Forelimb muscle (tissue), 1 donor: ENCODE results near the gene PKN2. TPM values are rescaled to one million over a fixed set of nuclear protein-coding genes. Genes with fewer than 3 reads are reported as not detected.

Experiments
- DNase-seq: peaks from one replicate; pipeline ENCODE4 v3.0.0-alpha.2; 2013; ENCODE audit warnings: low read depth
- polyA plus RNA-seq: library from polyadenylated mRNA; unstranded; fragments of 120-200 nt; gene quantifications from one replicate; pipeline ENCODE4 v1.2.1, GENCODE V29; 2013; ENCODE audit not compliant: insufficient read length

PKN2 gene
- polyA plus RNA-seq, 1 donor = 35.3 TPM

DNA sequence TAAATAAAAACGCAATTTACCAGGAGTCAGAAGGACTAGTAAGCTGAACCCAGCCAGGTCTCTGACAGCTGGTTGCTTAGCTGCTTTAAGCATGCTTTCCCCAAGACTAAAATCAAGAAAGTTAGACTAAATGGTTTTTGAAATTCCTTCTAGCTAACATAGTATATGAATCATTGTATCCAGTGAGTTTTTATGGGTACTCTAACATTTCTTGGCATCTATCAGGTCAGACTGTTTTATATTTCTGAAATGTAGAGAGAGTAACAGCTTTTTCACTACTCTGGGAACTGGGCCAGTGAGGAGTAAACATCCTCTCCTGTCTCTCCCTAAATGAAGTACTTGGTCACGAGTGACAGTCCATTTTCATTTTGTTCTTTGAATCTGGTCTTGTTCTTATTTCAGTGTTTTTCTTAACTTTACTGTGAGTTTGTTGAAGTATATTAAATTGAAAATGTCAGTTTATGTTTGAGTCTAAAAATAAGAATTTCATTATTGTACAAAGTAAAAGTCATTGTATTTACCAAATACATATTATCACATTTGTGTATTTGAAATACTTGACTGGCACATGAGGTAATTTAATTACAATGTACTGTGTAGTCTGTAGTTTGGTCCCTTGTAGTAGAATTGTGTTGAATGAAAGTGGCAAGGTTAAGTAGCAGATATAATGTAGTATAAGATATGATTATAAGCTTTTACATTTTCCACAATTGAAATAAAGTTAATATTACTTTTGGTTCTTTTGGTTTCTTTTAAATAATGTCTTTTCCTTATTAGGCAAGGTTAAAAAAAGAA lies 47.6 kb downstream of the PKN2 start:
- DNase-seq = peak; percentile 56

DNA sequence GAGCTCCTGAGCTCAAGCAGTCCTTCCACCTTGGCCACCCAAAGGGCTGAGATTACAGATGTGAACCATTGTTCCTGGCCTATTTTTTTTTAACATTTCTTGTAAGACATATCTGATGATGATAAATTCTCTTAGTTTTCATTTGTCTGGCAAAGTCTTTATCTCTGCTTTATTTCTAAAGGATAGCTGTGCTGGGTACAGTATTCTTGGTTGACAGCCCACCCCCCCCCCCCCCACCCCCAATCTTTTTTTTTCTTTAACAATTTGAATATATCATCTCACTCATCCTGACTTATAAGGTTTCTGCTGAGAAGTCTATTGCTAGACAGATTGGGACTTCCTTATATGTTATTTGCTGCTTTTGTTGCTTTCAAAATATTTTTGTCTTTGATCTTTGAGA lies 51.3 kb downstream of the PKN2 start:
- no peak for DNase-seq

DNA sequence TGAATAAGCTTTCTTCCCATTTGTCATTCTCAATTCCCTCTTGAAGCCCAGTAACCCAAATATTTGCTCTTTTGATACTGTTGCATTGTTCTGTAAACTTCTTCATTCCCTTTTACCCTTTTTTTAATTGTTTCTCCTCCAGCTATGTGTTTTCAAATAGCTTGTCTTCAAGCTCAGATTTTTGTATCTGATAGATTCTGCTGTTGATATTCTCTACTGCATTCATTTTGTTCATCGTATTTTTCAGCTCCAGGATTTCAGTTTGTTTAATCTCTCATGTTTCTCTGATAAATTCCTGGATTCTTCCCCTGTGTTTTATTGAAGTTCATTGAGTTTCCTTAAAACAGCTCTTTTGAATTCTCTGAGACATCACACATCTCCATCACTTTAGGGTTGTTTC lies 51.8 kb downstream of the PKN2 start:
- DNase-seq = no peak

DNA sequence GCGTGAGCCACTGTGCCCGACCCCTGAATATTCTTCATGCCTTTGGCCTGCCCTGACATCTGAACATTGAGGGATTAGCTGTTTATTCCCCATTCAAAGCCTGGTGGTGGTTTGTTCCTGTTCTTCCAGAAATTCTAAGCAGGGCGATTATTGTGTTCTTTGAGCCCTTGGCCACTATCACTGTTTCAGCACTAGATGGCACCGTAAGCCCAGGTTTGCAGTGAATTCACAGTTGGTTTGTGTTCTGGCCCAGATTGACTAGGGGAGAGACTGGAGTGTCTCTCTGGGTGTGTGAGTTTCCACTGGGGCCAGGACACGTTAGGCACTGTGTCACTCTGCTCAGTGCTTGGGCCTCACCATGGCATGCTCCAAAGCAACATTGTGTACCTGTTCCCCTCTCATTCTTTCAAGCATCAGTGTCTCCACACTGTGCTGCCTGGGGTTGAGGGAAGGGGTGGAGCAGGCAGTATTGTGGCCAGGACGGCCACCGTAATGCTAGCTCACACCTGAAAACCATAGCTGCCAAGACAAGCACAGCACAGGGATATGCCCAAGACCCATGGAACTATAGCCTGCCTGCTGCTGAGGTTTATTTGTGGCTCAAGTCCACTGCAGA lies 52.7 kb downstream of the PKN2 start:
- no peak for DNase-seq

DNA sequence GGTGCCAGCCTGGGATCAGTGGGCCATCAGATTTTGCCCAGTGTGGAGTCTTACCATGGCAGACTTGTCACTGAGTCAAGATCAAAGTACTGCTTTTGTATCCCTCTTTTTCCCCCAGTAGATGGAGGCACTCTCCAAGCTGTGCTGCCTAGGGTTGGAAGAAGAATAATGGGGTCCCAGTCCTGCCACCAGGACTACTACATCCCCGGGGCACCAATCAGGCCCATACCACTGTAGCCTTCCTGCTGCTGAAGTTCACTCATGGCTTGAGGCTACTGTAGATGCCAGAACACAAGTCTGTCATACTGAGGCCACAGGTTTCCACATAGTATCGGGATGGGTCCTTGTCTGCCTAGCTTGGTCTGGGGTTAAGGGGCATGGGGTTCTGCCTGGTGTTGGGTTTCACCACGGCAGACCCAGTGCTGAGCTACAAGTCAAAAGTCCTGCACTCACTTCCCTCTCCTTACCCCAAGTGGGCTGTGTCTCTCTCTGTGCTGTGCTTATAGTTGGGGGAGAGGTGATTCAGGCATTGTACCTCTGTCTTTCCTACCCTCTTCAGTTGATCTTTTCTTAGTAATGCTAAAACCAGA lies 53.4 kb downstream of the PKN2 start:
- no peak for DNase-seq

DNA sequence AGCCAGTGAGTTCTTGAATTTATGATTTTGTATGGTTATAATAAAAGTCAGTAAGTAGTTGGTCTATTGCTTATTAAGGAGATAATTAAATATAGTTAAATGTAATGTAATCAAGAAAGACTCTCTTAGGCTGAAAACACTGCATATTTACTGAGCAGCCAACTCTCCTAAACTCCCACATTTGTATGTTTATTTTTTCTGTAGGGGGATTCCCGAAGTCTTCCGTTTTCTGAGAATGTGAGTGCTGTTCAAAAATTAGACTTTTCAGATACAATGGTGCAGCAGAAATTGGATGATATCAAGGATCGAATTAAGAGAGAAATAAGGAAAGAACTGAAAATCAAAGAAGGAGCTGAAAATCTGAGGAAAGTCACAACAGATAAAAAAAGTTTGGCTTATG lies 56.7 kb downstream of the PKN2 start:
- no peak for DNase-seq

DNA sequence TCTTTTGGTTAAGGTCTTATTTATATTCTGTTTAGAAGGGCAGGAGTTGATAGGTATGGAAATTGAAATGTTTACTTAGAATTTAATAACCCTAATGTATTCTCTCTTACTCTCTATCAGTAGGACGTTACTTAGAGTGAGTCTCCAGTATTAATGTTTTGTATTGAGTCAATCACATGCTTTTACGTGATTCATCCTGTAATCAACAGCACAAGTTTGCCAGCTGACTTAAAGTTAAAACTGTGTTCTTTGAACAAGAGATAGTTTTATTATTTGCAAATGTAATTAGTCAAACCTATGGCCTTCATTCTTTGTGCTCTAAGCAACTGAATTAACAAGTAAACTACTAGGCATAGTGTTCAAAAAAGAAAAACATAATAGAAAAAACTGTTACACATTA lies 57.3 kb downstream of the PKN2 start:
- no peak for DNase-seq

DNA sequence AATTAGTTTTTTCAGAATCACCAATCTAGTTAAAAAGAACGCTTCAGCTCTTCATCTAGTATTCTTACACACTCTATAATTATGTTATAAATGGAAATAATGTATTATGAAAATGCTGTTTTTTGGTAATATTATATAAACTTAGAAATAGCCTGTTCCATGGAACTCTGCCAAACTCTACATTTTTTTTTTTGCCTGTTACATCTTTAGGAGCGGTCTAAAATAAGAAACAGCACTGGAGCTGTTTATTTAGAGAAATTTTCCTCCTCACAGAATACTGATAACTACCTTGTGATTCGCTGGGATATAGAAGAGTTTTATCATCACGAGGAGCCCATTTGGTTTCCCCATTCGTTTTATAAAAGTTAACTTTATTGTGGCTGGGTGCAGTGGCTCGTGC lies 58.5 kb downstream of the PKN2 start:
- peak; percentile 11 for DNase-seq

DNA sequence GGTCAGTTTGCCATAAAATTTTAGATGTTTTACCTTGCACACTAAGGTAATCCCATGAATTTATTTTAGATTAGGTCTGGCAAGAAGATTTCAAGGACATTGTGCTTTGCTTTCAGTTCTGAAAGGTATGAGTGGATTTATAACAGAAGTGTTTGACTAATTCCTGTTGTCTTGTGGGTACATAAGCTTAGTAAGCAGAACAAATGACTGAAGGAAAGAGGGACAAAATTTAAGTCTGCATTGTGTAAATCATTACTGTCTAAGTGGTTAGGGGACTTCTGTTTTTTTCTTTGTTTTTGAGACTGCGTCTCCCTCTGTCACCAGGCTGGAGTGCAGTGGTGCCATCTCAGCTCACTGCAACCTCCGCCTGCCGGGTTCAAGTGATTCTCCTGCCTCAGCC lies 60.1 kb downstream of the PKN2 start:
- no peak for DNase-seq

DNA sequence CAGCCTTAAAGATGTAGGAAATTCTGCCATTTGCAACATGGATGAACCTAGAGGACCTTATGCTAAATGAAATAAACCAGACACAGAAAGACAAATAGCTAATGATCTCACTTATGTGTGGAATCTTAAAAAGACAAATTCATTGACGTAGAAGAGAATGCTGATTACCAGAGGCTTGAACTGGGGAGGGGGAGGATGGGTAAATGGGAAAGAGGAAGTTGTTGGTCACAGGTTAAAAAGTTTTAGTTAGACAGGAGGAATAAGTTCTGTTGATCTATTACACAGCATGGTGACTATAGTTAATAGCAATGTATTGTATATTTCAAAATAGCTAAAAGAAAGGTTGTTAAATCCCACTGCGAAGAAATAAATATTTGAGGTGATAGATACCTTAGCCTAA lies 62.8 kb downstream of the PKN2 start:
- DNase-seq = no peak

DNA sequence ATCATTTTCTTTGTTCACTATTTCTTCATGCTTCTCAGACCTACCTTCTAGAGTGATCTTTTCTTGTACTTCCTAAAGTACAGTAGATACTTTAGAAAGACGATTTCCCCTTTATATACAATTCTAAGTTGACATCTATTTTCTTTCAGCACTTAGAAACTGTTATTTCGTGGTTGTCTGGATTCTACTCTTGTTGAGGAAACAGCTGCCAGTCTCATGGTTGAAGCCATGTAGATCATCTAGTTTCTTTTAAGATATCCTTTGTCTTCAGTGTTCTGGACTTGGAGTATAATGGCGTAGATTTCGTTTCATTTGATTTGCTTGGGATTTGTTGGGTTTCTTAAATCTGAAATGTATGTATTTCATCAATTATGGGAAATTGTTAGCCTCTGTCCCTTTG lies 67.6 kb downstream of the PKN2 start:
- DNase-seq = no peak

DNA sequence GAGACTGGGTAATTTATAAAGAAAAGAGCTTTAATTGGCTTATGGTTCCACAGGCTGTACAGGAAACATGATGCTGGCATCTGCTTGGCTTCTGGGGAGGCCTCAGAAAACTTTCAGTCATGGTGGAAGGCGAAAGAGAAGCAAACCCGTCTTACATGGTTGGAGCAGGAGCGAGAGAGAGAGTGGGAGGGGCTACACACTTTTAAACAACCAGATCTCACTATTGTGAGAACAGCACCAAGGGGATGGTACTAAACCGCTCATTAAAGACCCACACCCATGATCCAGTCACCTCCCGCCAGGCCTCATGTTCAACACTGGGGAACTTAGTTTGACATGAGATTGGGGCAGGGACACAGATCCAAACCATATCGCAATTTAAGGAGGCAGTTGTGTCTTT lies 69.4 kb downstream of the PKN2 start:
- DNase-seq = no peak

DNA sequence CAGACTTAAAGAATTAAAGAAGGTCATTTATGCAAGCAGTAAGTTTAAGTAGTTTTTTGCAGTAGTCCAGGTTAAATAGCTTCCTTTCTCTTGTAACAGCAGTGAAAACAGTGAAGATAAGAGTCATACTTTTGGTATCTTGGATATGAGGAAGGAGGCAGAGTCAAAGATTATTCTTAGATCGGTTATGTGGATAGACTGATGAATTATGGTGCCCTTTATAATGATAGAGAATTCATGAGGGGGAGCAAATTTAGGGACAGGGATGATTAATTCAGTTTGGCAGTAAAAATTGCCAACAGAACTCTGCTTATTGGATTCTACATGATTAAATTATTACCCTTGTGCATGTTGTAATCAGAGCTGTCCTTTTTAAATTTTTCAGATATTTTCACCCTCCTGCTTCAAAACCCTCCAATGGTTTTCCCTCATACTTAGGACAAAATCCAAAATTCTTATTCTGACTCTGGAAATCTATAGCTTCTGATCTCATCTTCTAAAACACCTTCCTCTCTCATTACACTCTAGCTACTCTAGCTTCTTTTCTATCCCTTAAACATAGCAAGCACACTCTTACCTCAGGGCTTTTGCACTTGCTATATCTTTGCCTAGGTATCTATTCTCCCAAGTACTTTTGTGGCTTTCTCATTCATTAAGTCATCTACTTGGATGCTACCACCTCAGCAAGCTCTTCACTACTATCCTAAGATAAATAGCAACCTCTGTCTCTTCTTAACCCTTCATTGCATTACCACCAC lies 79.8 kb downstream of the PKN2 start:
- DNase-seq = no peak

DNA sequence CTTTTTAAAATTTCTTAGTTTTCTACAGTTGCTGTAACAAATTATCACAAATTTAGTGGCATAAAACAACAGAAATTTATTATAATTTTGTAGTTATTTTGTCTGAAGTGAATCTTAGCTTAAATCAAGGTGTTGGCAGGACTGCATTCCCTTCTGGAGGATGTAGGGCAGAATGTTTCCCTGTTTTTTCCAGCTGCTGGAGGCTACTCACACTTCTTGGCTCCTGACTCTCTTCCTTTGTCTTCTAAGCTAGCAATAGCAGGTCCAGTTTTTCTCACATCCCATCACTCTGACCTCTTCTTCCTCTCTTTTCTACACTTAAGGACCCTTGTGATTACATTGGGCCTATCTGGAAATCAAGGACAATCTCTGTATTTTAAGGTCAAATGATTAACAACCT lies 84.1 kb downstream of the PKN2 start:
- no peak for DNase-seq

DNA sequence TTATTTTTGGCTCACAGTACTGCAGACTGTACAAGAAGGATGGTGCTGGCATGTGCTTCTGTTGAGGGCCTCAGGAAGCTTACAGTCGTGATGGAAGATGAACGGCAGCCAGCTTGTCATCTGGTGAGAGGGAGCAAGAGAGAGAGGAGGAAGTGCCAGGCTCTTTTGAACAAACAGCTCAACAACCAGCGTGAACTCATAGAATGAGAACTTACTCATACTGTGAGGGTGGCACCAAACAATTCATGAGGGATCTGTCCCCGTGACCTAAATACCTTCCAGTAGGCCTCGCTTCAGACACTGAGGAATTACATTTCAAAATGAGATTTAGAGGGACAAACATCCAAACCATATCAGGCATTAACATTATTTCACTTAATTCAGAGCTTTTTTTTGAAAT lies 84.7 kb downstream of the PKN2 start:
- DNase-seq = no peak

DNA sequence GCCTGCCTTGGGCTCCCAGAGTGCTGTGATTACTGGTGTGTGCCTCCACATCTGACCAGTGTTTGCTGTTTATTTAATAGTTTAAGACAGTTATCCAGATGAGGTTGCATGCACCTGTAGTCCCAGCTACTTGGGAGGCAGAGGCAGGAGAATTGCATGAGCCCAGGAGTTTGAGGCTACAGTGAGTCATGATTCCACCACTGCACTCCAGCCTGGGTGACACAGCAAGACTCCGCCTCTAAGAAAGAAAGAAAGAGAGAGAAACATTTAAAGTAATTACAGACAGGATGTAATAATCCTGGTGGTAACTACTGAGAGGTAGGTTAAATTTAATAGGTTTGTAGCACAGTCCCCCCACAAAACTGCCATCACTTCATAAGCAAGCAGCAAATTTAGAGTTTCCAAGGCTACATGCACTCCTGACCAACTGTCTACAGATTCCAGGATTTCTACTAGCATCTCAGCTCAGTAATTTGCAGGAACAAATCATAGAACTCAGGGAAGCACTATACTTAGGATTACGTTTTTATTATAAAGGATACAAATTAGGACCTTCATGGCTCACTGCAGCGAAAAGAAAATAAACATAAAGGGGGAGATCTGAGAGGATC lies 89.6 kb downstream of the PKN2 start:
- DNase-seq = no peak

DNA sequence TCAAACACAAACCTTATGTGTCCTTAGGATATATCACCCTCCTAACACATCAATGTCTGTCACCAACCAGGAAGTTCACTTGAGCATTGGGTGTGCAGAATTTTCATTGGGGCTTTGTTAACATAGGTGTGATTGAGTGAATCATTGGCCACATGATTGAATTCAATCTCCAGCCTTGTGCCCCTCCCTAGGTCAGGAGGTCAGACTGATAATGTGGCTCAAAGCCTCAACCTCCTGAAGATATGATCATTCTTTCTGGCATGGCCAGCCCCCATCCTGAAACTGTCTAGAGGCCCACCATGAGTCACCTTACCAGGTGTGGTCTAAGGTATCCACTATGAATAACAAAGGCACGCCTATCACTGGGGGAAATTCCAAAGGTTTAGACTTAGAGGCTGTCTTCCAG lies 90.1 kb downstream of the PKN2 start:
- no peak for DNase-seq

DNA sequence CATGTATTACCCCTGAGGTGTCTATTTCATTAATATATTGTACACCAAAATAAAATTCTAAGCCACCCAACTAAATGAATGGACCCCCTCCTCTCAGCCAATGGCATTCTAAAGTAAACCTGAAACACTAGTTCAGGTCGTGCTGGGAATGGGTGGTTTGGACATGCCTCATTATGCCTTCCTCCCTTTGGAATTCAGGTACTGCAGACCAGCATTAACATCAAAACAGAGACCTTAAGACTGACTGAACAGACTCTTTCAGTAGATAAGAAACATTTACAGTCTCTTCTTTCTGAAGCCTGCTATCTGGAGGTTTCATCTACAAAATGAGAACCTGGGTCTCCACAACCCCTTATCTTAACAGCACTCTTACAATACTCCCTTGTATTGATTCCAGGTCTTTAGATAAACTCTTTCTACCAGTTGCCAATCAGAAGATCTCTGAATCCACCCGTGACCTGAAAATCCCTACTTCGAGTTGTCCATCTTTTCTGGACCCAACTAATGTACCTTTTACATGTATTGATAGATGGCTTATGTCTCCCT lies 93.6 kb downstream of the PKN2 start:
- DNase-seq = no peak

DNA sequence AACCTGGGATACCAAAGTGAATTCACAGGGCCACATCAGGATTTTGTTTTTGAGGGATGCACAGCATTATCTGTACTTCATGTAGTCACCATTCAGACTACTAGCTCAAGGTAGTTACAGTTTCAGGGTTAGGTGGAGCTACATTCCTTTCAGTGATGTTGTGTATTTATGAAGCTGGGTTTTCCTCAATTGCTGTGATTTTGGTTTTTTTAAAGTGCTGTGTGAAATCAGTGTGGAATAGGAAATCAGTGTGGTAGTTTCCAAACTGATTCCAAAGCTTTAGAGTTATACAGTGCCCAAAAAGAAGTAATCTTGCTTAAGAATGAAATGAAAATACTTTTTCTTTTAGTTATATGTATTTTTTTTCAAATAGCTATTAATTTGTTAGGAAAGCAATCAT lies 95.8 kb downstream of the PKN2 start:
- no peak for DNase-seq

DNA sequence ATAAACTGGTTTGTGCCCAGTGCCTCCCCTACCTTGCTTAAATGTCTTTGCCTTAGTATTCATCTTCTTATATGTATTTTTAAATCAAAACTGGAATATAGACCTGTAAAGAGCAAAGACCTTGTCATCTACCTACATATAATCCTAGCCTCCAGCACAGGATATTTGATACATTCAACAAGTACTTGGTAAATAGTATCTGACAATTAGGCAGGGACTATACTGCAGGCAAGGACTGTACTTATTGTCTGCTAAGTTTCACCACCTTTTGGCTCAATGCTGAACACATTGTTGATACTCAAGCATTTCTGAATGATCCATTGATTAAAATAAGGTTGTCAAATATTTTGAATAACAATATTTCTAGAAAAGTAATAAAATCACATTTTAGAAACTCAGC lies 96.4 kb downstream of the PKN2 start:
- no peak for DNase-seq

DNA sequence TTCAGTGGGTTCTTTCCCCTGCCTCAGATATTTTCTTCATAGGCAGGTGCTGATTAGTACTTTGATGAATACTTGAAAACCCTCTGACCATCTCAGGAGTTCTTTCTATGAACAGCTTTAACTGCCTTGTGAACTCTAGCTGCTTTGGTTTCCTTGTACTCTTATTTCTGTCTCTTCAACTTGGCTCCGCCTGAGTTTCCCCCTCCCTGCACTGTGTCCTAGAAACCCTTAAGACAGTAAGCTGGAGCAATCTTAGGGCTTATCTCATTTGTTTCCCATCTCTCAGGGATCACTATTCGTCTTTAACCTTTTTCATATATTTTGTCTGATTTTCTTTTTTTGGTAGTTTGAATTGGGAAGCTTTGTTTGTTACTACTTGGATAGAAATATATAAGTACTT lies 99.1 kb downstream of the PKN2 start:
- no peak for DNase-seq

DNA sequence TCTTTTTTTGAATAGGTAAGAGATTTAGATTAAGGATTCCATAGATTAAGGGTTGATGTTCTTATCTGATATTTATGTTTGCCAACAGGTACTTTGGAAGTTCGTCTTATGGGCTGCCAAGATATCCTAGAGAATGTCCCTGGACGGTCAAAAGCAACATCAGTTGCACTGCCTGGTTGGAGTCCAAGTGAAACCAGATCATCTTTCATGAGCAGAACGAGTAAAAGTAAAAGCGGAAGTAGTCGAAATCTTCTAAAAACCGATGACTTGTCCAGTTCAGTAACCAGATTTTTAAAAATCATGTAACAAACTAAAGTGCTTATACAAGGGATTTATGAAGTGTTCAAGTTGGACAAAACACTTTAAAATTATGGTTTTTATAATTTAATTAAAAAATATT lies 100.5 kb downstream of the PKN2 start:
- no peak for DNase-seq
